Brain microvascular endothelial cell (primary cell): ENCODE data around the gene ADGRG1.

Experiments used
- DNase-seq: peaks from one replicate; pipeline ENCODE4 v3.0.0-alpha.2; 2020
- H3K27ac ChIP-seq: fragments of 250-450 bp; sonication (Bioruptor Pico); 2 replicates; pipeline ENCODE4 v1.5.1; 2020; ENCODE audit warnings: mild to moderate bottlenecking, moderate library complexity
- H3K27me3 ChIP-seq: fragments of 250-450 bp; sonication (Bioruptor Pico); replicated peaks from 2 replicates; pipeline ENCODE4 v1.5.1; 2020; ENCODE audit warnings: mild to moderate bottlenecking
- H3K36me3 ChIP-seq: fragments of 250-450 bp; sonication (Bioruptor Pico); replicated peaks from 2 replicates; pipeline ENCODE4 v1.5.1; 2020; ENCODE audit warnings: mild to moderate bottlenecking
- H3K4me3 ChIP-seq: 2 replicates; pipeline ENCODE4 v1.5.1; 2011; ENCODE audit warnings: low read depth, mild to moderate bottlenecking, control low read depth, low read length, moderate library complexity
- CTCF ChIP-seq: IDR thresholded peaks from 2 replicates; pipeline ENCODE4 v1.5.1; 2011; ENCODE audit warnings: low read depth, mild to moderate bottlenecking, moderate library complexity, low read length, control low read depth, inconsistent platforms; ENCODE audit errors: missing control alignments
- in situ Hi-C: cut with HindIII; loops from 2 replicates; pipeline ENCODE4 v1.10.0; 2017; ENCODE audit warnings: low sequenced_read_pairs, low pct_ligation_motif_present

Gene ADGRG1

GRCh38 chr16:57613514-57613913 is 14.9 kb upstream of the ADGRG1 start:
- H3K27ac ChIP-seq: no peak overlapping the region
- no peaks in the 10 kb centered on the region for H3K36me3 ChIP-seq
- no peaks in the 10 kb centered on the region for H3K27me3 ChIP-seq
- no peak for TF ChIP-seq CTCF
- DNase-seq: no peak
- in situ Hi-C loops: no loop called here
- no peak overlapping the region for H3K4me3 ChIP-seq

GRCh38 chr16:57614536-57614935 is 13.9 kb upstream of the ADGRG1 start:
- H3K36me3 ChIP-seq: no peaks in the 10 kb centered on the region
- no peak overlapping the region for H3K4me3 ChIP-seq
- no peaks in the 10 kb centered on the region for H3K27me3 ChIP-seq
- in situ Hi-C loops: no loop called here
- no peak for TF ChIP-seq CTCF
- no peak for DNase-seq
- H3K27ac ChIP-seq: no peak overlapping the region

DNA sequence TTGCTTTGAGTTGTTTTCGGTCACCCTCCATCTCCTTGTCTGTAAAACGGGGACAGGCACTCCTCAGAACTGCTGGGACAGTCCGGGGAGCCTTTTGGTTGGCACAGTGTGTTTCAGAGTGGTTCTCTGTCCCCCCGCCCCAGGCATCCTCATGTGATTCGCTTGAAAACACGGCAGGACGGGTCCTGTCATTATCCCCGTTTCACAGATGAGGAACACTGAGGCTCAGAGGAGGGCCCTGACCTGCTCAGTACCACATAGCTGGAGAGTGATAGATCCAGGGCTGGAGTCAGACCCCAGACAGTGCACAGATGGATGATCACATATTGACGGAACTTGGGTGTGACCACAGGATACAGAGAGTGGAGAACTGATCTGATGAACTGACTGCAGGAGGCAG is 13.5 kb upstream of the ADGRG1 start:
- Histone ChIP-seq H3K4me3 (no peak overlapping the region), H3K27me3 (no peaks in the 10 kb centered on the region), H3K27ac (no peak overlapping the region), H3K36me3 (no peaks in the 10 kb centered on the region)
- TF ChIP-seq CTCF: no peak
- DNase-seq: no peak
- in situ Hi-C loops: no loop called here

DNA sequence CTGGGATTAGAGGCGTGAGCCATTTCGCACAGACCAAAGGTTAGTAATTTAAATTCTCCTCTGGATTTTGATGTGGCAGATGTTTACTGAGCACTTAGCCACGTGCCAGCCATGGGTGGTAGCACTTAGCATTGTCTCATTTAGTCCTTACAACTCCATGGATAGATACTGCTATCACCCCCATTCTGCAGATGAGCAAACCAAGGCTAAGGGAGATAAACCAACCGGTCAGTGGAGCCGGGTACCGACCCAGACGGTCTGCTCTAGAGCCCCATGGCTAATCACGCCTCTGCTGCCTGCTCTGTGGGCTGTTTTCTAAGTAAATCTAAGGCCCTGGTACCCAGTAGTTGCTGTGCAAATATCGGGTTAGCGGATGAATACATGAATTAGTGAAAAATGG is 12.6 kb upstream of the ADGRG1 start:
- no peak for DNase-seq
- Histone ChIP-seq H3K36me3 (no peaks in the 10 kb centered on the region), H3K27ac (no peak overlapping the region), H3K4me3 (no peak overlapping the region), H3K27me3 (no peaks in the 10 kb centered on the region)
- in situ Hi-C loops: no loop called here
- no peak for TF ChIP-seq CTCF

- Histone ChIP-seq H3K27me3 (no peaks in the 10 kb centered on the region), H3K36me3 (no peaks in the 10 kb centered on the region), H3K27ac (no peak overlapping the region), H3K4me3 (no peak overlapping the region)
- no peak for DNase-seq
- no peak for TF ChIP-seq CTCF
- in situ Hi-C loops: no loop called here
Measured at GRCh38 chr16:57616241-57616640, 12.2 kb upstream of the ADGRG1 start.

GRCh38 chr16:57616876-57617275 is 11.6 kb upstream of the ADGRG1 start:
- DNase-seq: no peak
- Histone ChIP-seq H3K27ac (no peak overlapping the region), H3K27me3 (no peaks in the 10 kb centered on the region), H3K36me3 (no peaks in the 10 kb centered on the region), H3K4me3 (no peak overlapping the region)
- in situ Hi-C loops: no loop called here
- TF ChIP-seq CTCF: no peak
